HG03025 (cell line): Measurements from ENCODE around the gene GPR141.

Experiments used
- ATAC-seq: cut with Tn5 transposase; IDR thresholded peaks from one replicate; pipeline ENCODE4 v1.9.1; 2021; ENCODE audit warnings: mild to moderate bottlenecking, moderate library complexity; ENCODE audit not compliant: unreplicated experiment, low FRiP score

Gene GPR141, protein sequence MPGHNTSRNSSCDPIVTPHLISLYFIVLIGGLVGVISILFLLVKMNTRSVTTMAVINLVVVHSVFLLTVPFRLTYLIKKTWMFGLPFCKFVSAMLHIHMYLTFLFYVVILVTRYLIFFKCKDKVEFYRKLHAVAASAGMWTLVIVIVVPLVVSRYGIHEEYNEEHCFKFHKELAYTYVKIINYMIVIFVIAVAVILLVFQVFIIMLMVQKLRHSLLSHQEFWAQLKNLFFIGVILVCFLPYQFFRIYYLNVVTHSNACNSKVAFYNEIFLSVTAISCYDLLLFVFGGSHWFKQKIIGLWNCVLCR

DNA sequence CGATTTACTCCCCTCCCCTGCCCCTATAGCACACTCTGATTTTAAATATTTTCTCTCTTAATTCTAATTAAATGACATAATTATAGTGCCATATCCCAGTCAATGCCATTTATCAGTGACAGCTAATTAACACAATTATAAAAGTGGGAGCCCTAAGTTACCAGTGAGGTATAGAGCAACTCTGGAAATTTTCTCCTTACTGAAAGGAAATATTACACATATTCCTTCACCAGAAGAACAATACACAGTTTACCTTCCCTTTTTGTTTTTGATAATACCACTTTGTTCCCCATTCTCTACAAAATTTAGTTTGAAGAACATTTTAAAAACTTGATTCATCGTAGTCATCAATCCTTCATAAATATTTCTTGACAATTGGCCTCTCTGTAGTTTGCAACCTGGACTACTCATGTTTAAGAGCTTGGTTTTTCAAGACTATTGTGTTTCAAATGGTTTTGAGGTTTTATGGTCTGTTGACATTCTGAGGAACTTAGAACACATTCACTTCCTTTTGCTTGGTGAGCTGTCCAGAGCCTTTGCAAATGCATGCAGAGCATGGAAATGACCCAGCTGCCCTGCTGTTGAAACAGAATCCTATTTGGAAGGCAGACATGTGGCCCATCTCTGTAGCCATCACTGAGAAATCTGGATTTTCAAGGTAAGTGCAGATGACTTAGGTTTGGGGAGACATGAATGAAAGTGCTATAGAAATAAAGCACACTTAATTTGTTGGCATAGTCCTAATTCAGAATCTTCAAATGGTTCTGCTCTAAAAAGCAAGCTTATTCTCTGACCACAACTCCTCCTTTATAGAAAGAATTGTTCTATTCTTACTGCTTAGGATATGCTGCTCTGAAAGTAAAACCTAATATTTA, at the start of gene GPR141:
TSS of gene GPR141 (plus strand) at position 521 of the 875 bp plus-strand sequence. CDS start 56,628 bp downstream, outside the sequence.
- ATAC-seq: peak; percentile 93

DNA sequence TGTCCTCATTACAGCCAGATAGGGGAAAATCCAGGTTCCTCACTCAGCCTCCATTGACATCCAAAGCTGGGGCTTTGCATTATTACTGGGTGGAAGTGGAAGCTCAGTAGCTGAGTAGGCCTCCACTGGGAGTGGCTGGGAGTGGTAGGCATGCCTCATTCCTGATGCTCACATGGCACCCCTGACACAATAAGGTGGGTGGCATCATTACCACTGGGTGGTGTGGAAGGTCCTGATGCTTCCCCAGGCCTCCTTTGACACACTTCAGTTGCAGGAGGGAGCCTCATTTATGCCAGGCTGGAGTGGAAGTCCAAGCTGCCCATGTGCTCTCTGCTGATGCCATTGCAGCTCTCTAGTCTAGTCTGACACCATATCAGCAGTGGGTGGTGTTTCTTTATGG, 48.2 kb upstream of the GPR141 start:
- ATAC-seq: no peak

DNA sequence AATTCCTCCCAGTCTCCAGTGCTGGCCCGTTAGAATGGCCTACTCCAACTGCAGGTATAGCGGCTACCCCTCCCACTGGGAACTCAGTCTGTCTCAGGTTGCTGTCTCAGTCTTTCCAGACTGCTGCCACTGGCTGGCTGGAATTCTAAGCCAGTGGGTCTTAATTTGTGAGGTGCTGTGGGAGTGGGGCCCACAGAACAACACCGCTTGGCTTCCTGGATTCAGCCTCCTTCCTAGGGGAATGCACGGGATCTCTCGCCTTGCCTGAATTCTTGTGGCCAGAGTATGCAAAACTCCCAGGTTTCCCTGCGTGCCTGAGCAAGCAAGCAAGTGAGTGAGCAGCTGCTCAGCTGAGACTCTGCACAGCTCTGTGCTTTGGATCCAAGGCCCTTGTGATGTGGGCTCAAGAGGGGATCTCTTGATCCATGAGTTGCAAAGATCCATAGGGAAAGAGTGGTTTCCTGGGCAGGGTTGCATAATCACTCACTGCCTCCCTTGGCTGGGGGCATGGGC, 41.5 kb upstream of the GPR141 start:
- no peak for ATAC-seq

DNA sequence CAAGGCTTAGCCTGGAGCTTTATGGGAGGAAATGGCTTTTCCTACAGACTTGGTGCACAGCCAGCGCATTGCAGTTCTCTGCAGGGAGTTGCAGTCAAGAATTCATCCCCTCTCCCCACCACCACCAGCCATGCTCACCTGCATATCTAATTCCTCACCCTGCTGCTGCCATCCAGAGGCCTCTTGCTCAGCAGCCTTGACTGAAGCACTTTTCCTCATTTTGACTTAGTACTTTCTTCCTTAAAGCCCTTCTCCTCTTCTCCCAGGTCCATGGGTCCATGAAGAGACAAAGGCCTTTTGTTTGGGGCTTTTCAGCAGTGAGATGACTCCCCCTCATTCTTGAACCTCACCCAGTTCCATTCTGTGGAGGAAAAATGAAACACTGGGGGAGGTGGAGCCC, 39.7 kb upstream of the GPR141 start:
- no peak for ATAC-seq

DNA sequence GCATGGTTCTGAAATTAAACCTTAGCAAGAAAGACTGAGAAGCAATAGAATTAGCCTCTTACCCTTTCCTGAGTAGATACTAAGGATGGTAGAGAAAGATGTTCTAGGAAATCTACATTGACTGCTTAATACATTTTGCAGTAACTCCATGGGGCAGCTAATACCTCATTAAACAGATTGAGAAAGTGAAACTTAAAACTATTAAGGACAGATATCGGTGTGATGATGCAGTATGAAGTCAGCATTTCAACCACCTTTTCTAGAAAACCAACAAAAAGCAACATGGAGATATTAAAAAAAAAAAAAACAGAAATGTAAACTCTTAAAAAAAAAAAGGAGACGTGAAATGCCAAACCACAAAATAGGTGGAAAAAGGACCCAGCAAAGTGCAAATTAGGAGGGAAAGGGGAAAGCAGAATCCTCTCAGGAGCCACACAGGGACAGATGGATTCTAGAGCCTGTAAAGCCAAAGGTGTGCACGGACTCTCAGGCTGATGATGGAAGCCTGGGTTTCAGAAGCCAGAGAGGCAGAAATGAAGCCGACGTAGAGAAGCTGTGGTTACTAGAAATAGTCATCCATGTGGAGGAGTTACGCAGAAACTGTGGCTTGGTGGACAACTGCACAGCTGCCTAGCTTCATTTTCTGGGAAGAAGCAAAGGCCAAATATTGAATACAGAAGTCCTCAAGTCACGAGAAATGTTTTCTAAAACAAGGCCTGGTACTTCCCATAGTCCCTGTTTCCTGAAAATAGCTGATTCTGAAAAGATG, 38.1 kb upstream of the GPR141 start:
- no peak for ATAC-seq

DNA sequence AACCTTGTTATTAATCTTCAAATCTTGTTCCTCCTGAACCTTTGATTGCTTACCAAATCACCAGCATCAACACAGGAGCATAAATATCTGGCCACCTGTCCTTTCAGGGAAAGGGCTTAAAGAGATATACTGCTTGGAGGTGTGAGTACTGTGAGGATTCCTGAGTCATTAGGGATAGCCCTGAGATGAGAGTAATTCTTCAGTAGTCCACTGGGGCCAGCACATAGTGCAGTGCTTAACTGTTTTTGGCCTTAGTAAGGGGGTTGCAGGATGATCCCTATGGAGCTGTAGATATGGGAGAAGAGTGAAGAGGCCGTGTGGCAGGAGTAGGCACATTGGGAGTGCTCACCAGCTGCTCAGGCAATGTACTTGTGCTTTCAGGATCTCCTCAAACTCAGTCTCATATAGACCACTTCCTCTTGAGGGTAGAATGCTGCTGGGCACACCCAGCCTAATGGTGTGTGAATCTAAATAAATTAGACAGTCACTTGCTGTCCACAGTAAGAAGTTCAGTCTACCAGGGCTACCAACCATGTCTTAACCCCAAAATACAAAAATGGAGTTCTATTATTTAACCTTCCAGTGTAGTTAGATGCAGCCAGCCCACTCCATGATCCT, 26.5 kb upstream of the GPR141 start:
- ATAC-seq: peak; percentile 80

DNA sequence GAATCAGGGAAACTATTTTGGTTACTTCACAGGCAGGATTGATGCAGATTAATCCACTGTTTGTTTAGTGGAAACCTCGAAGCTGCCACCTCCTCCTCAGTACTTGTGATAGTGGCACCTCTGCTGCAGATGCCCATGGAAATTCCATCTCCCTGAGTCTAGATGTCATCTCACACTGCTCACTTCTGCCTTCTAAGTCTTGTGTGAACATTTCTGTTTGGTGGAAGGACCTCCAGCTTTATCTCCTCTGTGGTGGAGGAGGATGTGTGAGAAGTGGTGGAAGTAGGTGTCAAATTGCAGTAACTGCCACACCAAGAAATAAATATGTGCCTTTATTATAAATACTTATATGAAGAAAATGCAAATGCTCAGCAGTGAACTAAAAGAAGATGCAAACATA, 25.8 kb upstream of the GPR141 start:
- no peak for ATAC-seq

DNA sequence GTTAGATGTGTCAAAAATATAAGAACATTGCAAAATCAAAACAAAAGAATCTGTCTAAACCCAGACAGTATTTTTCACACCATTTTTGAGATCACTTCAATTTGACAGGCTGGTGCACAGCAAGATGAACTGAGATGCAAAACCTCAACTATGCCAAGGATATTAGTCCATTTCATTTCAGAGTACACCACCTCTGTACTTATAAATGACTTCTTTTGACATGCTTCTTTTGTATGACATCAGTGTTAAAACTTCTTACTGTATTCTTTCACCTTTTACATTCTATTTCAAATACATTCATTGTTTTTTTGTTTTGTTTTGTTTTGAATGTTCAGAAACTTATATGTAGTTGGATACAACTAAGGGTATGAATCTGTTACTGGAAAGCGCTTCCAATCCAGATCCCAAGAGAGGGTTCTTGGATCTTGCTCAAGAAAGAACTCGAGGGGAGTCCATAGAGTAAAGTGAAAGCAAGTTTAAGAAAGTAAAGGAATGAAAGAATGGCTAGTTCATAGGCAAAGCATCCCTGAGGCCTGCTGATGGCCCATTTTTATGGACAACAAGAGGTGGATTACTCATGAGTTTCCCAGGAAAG, 23.5 kb upstream of the GPR141 start:
- no peak for ATAC-seq

DNA sequence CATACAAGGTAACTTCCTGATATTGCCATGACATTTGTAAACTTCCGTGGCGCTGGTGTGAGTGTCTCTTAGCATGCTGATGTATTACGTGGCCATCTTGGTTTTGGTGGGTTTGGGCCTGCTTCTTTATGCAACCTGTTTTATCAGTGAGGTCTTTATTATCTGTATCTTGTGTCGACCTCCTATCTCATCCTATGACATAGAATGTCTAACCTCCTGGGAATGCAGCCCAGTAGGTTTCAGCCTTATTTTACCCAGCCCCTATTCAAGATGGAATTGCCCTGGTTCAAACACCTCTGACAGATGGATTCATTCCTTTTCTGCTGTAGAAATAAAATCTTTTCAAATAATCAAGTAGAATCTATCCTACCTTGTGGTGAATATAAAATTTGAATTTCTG, 23.0 kb upstream of the GPR141 start:
- ATAC-seq: no peak

DNA sequence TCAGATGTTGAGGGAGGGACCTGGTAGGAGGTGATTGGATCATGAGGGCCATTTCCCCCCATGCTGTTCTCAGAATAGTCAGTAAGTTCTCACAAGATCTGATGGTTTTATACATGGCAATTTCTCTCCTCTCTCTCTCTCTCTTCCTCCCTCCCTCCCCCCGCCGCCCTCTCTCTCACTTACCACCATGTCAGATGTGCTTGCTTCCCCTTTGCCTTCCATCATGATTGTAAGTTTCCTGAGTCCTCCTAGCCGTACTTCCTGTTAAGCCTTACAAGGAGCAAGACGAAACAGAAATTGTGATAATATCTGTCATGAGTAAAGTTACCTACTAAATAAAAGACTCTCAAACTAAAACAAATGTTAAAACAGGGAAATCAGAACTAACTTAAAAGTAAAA, 19.9 kb upstream of the GPR141 start:
- ATAC-seq: no peak

DNA sequence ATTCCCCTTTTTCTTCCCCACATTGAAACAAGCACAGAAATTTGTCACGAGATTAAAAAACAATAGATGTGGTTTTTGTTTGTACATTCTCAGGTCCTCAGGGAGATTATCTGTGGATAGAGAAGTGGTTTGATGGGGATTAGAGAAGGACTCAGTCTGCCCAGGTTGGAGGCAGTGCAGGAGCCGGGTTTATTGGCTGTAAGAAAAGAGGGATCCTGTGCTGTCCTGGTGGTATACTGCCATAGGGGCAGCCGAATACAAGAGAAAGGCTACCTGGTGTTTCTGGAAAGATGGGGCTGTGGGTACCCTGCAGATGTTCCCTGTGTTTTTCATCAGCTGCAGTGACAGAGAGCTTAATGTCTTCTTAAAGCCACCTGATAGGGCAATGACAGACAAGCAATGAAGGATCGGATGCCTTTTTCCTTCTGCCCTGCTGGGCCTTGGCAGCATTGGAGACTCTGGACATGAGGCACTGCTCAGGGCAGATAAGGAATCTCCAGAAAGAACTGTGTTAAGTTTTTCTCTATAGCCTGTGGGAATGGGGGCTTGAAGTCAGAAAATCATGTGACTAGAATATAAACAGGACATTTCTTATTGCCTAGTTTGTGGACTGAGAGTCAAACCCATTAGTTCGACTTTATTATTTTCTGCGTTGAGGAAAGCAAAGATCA, 18.1 kb upstream of the GPR141 start:
- no peak for ATAC-seq

DNA sequence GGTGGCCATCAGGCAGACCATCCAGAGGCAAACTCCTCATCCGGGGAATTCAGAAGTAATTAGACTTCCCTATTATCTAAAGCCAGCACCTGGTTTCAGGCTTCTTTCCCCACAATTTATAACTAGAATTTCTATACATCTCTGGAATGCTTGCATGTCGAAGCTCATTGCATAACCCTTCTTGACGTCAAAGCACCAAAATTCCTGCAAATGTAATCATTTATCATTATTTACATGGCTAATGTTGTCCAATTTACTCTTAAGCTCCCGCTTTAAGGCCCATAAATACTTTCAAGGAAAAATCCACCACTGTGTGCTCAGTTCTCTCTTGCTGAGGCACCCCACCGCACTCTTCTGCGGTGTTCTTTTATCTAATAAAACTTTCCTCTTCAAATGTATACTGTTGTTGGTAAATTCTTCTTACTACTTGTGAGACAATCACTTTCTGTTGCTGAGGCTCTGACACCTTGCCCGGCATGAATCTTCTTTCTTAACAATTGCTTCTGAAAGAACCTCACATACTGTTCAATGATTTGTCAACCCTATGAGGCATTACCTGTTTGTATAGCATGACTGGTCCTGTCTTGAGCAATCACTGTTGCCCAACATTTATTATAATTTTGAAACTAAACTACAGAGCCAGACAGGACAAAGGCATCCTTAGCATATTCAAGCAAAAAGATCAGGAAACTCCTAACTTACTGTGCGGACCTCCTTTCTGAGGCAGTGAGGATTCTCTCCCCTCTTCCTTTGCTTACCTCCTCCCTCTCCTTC, 17.4 kb upstream of the GPR141 start:
- ATAC-seq: no peak

DNA sequence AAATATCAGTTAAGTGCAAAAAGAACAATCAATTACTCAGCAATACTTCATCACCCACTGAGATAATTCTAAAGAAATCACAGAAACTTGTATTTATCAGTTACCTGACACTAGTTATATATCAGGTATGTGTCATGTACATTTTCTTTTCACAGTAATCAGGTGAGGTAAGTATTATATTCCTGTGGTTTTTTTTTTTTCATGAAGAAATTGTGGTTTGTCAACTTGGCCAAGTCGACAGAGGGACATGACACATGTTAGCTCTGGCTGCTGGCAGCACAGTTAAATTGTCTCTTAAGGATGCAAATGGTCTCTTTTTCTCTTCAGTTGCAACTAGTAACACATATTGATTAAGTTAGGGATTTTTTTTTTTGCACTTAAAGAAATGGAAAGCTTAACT, 13.7 kb upstream of the GPR141 start:
- no peak for ATAC-seq

DNA sequence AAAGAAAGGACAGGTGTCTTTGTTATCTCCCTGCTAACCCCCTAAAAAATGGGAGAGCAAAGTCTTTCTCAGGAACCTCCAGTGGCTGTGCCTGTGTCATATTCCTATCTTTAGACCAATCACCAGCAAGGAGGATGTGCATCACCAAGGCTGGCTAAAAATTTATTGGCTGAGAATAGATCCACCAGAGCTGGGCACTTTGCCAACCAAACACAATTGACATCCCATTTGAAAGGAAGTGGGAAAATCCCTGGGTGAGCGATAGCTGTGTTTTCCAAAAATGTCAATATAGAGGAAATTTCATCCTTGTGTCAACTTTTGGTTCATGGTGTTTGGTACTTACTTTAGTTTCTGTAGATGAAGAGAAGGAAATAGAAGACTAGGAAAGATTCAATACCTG, 13.1 kb upstream of the GPR141 start:
- no peak for ATAC-seq

DNA sequence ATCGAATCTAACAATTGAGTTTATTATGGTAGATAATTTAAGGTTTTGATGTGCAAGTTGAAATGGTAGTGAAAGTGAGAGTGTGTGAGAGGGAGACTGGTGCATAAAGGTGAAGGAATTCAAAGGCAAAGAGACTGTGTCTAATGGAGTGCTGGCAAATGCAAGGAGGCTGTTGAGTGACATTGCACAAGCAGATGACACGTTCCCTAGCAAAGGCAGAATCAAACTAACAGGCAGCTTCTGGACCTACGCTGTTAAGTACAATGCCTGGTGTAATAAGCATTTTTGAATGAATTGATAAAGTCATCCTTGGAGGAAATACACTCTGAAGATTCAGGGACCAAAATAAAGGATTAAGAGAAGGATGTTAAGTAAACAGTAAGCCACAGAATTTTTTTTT, 11.7 kb upstream of the GPR141 start:
- ATAC-seq: no peak

DNA sequence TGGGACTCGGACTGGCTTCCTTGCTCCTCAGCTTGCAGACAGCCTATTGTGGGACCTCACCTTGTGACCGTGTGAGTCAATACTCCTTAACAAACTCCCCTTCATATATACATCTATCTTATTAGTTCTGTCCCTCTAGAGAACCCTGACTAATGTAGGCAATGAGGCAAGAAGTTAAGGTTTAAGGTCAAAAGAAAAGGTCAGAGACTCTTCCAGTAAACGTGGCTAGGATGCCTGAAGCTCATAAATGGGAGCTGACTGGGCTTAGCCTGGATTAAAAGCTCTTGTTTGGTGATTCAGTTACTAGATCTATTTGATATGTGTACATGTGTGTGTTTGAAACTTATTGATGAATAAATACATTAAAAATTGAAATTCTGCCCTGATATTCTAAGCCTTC, 10.6 kb upstream of the GPR141 start:
- no peak for ATAC-seq

DNA sequence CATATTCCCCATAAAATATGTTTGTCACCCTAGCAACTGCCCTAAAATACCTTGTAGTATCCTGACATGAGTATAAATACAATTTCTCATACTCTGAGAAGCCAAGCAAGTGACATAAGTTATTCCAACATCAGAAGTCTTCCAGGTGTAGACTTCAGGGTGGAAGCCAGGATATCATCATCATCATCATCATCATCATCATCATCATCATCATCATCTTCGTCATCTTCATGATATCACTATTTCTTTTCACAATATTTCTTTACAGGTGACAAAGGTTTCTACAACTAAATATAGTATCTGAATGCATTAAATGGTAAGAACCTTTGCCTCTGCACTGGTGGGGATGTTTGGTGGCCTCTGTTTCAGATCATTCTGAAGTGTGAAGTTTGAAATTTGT, 10.0 kb upstream of the GPR141 start:
- no peak for ATAC-seq

DNA sequence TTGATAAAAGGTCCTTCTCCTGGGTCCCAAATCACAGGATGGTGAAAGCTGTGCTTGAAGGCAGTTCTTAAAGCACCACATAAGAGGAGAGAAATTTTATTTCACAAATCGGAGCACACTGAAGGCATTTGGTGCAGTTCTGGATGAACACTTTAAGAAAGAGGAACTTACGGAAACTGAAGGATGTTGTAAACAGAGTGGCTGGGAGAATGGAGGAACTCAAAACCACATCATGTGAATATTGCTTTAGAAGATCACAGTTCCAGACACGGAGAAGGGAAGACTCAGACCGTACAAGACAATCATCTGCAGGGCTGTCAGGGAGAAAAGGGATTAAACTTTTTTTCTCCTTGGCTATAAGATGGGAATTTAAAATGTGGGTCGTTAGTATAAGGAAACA, 9.0 kb upstream of the GPR141 start:
- no peak for ATAC-seq

DNA sequence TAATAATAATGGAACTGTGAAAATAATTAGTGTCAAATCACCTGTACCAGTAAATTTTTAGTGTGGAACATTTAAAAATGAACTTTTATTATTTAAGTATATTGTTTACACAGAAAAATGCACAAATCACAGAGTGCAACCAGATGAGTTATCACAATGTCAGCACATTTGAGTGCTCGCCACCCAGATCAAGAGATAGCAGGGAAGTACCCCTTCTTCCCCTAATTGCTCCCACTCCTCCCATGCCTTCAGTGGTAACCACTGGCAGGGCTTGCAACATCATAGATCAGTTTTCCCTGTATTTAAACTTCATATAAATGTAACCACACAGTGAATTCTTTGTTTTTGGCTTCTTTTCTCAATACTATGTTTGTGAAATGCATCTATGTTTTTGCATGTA, 7.8 kb upstream of the GPR141 start:
- ATAC-seq: no peak
